NCI-H1694 (cell line): ENCODE measurements around the gene JPH4.
"Not testable (repeated sequence)": the region's sequence is repeated elsewhere in the genome, so short reads cannot be mapped to it uniquely, and the experiment has no call there.

ENCODE experiments used
- DNase-seq: peaks from one replicate; lab custom pipeline; 2025; lab: John Stamatoyannopoulos, UW

JPH4 gene

DNA sequence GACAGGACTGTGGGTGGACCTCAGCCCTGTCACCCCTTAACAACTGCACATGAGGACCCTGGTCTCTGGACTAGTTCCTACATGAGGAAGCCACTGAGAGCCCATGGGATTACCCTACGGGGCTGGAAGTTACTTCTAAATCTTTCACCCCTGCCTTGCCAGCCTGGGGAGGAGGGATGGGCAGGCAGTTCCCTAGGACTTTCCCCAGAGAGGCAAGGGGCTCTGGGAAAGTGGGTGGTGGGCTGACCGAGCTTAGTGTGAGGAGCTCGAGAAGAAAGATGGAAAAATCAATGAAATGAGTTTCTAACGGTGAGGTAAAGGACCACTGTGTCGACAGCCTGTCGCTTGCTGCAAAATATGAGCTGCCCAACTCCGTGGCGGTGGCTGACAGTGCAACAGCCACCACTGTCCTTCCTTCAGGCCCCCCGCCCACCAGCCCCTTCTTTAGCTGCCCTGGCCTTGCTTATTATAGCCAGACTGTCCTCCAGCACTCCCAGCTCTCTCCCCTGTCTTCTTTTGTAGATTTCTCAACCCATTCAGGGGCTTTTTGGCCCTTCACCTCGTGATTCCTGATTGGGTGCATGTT lies 32.0 kb downstream of the JPH4 start:
- DNase-seq: no peak

DNA sequence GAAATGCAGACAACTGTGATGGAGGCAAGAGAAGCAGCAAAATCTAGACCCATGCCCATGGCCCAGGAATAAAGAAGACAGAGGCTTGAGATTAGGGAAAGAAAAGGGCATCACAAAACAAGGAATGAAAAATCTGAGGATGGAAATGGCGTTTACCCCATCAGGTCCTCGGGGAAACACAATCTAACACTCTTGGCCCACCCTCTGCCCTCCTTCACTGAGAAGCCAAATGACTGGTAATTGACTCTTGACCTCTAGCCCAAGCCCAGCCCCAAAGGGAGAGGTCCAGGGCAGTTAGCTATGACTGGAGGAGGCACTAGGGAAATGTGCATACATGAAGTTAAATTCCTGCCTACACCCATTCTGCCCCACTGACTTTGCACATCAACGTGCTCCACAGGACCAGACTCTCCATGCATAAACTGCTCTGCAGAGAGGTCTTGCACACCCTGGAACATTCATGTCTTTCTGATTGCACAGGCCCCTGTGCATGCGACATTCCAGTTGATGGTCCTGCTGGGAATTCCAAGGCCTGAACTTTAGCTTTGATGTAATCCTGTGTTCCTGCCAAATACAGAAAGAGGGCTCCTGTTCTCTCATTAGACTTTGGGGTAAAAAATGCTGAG lies 32.7 kb downstream of the JPH4 start:
- no peak for DNase-seq

DNA sequence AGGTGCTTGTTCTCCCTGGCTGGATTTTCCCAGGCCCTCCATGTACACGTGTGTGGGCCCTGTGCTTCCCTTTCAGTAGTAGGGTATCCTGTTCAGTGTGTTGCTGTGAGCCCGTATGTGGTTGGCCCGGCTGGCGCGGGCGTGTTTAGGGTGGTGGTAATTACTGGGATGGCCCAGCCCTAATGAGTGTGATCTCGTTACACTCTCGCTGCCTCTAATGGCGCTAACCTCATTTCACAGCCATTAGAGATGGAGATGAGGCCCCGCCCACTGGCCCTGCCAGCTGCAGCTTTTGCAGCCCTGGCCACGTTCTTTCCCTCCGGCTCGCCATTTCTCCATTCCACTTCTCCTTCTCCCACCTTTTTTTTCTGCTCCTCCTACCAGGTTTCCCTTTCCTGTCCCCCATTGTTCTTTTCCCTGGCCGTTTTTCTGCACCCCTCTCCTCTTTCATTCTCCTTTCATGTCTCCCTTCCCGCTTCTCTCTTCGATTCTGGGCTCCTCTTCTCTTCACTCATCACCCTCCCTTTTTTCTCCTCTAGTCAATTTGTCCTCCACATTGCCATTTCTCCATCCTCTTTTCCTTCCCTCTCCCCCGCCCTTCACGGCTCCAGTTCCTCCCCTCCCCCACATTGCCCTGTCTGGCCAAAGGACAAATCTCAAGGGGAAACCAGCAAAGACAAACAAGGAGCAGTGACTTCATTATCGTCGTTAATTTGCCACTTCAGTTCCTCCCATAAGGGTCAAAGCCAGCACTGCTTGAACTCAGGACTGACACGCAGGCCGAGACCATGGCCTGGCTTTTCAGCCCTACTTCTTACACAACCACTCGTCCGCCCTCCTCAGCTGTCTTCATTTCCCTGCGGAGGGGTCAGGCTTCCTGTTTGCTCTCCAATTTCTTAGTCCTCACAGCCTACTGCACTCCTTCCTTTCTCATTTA lies 33.8 kb downstream of the JPH4 start:
- DNase-seq: no peak

DNA sequence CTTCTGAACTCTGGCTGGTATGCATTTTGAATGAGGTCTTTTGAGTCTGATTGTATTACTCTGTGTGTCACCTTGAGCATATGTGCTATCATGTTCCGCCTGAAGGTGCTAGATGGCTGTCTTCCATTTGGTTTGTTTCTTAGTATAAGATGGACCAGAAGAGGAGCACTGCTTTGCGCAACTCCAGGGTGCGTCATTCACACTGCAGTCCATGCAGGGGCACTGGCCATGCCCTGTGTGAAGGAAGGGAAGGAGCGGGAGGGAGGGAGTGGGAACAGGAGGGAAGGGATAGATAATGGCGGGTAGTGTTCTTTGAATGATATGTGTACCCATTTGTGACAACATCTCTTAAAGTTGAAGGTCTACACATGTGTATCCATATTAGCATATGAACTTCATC lies 35.2 kb downstream of the JPH4 start:
- DNase-seq: no peak

DNA sequence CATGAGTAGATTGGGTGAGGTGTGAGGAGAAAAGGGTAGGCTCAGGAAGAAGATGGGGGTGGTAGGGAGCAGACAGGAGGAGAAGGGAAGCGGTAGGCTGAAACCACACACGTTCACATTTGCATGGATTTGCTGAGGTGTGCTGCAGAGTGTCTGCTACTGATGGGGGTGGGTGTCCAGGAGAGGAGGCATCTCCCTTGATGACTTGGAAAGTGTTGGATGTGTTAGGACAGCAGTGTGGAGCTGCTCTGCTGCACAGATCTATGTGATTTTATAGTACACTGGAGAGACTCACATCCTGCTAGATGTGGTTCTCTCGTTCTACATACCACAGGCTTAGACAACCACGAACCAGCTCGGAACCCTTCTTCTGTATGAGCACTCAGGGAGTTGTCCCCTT lies 36.3 kb downstream of the JPH4 start:
- DNase-seq: no peak

DNA sequence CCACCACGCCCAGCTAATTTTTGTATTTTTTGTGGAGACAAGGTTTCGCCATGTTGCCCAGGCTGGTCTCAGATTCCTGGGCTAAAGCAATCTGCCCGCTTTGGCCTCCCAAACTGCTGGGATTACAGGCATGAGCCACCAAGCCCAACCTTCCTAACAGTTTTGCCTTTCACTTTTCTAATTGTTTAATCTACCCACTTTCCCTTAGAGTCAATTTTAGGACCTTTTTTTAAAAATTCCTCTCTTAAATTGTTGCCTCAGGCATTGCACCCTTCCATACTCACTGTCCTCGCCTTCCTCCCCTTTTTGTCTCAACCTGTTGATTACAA lies 38.5 kb downstream of the JPH4 start:
- DNase-seq: no peak

DNA sequence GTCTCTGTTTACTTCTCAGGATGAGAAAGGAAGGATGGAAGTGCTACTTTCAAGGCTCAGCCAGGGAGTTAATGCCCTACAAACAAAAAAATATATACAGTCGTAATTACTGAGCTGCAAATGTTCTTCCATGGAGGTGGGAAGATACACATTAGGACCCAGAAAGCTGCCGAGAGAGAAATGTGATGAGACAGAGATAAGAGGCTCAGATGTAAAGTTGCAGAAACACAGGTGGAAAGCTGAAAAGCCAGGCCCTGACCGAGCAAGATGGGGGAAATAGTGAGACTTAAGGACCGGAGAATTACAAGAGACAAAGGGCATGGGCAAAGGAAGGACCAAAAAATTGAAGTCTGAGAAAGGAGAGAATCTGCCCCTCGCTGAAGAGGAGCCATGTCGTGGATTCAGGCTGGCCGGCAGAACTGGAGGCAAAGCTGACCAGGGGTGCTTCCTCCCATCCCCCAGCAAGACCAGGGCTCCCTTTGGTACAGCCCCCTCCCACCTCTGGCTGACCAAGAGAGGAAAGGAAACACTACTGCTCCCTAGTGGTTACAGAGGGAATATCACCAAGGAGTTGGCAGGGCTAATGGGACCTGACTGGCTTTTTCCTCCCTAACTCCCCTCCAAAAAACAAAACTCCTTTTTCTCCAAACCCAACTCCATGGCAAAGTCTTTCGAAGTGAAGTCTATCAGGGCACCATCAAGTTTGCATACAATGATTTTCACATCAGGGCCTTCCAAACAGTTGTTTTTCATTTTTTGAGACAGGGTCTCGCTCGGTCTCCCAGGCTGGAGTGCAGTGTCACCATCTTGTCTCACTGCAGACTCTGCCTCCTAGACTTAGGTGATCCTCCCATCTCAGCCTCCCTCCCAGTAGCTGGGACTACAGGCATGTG lies 39.1 kb downstream of the JPH4 start:
- peak; percentile 80 for DNase-seq

DNA sequence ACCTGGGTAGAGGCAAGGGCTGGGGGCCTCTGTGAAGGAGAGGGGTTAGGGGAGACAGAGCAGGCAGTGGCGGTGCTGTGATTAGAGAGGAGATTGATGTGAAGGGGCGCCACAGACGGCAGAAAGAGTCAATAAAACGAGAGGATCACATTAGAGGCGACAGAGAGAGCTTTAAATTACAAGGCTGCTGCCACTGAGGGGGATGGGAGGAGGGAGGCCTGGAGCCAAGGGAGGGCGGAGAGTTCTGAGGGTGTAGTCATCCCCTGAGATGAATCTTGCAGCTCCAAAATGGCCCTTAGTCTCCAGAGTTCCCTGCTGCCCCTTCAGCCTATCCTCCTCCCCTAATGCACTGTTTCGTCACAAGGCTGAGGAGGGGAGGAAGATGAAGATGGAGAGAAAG lies 39.8 kb downstream of the JPH4 start:
- peak; percentile 79 for DNase-seq

DNA sequence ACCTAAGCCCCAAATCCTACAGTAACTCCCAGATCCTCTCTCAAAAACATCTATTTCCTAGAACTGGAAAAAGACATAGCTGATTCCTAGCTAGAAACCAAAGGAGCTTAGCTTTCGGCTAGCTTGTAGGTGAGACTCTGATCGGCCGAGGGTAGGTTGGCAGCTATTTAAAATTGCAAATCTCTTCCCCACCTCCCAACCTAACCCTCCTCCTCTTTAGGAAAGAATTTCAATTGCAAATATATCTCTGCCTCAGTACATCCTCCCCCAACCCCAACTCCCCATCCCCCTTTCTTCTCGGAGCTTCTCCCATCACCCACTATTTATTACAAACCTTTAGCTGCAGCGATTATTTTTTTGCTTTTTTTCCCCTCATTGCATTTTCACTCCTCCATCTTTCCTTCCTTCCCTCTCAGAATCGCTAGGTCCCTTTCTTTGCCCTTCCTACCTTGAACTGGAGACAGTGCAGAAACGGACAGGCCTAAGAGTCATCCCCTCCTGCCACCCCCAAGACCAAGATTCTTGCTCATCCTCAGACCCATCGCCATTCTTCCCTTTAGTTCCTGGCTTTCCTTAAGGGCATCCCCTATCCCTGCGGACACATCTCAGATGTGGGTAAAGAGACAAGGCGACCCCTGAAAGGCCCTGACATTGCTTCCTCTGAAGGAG lies 40.4 kb downstream of the JPH4 start:
- DNase-seq: no peak

DNA sequence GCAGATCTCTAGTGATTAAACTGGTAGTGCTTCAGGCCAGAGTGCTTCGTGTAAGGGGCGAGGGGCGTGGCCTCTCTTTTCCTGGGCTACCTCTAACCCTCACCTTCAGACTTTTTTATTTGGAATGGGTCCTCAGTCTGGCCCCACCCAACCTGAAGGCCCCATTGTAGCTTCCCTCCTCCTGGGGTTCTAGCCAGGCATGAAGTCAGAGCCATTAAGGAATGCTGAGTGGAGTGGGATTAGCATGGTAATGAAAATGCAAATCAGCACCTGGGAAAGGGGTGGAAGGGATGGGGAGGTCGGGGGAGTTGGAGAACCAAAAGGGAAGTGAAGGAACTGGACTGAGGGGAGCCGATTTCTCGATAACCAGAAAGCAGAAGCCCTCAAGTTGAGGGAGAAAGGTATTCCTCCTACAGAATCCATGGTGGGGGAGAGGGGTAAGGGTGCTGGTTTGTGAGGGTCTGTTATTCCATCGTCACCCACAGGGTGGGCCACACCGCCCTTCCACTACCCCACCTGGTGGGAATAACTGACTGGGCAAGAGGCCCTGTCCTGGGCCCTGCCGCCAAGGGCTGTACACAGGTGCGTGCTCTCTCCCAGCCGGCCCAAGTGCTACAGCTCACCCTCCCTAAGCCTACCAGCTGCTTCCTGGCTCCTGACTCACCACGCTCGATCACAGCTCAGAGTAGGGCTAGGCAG lies 41.1 kb downstream of the JPH4 start:
- no peak for DNase-seq

DNA sequence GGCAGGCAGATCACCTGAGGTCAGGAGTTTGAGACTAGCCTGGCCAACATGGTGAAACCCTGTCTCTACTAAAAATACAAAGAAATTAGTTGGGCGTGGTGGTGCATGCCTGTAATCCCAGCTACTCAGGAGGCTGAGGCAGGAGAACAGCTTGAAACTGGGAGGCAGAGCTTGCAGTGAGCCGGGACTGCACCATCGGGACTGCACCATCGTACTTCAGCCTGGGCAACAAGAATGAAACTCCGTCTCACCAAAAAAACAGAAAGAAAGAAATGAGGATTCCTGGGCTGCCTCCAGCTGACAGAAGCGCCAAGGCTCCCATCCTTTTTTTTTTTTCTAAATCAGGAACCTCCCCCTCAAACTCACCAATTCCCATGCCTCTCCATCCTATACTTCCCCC lies 41.7 kb downstream of the JPH4 start:
- DNase-seq: not testable (repeated sequence)

DNA sequence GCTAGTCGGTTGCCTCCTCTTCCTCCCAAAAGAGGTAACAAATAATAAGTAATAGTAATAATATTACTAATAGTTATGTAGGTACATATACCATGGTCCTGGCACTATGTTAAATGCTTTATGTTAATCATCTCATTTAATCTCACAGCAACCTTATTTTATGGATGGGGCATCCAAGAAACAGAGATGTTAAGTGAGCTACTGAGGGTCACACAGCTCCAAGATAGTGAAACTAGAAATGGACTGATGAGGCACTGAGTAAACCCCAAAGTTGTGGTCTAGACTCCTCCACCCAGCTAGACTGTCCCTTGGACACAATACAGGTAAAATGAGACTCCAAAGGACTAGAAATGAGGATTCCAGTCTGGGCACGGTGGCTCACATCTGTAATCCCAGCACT lies 42.1 kb downstream of the JPH4 start:
- no peak for DNase-seq

DNA sequence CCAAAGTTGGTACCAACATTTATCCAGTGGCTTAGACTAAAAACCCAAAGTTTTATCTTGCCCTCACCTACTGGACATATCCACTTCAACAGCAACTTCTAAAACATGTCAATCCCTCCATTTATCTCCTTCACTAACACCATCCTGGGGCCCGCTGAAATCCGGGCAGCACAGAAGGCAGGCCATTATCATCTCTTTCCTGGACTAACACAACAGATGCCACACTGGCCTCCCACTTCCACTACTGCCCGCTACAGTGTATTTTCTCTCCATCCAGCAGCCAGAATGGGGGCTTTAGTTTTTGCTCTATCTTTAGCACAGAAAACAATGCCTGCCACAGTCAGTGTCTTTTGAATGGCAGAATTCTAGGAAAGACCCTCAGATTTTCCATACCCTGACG lies 42.6 kb downstream of the JPH4 start:
- no peak for DNase-seq

DNA sequence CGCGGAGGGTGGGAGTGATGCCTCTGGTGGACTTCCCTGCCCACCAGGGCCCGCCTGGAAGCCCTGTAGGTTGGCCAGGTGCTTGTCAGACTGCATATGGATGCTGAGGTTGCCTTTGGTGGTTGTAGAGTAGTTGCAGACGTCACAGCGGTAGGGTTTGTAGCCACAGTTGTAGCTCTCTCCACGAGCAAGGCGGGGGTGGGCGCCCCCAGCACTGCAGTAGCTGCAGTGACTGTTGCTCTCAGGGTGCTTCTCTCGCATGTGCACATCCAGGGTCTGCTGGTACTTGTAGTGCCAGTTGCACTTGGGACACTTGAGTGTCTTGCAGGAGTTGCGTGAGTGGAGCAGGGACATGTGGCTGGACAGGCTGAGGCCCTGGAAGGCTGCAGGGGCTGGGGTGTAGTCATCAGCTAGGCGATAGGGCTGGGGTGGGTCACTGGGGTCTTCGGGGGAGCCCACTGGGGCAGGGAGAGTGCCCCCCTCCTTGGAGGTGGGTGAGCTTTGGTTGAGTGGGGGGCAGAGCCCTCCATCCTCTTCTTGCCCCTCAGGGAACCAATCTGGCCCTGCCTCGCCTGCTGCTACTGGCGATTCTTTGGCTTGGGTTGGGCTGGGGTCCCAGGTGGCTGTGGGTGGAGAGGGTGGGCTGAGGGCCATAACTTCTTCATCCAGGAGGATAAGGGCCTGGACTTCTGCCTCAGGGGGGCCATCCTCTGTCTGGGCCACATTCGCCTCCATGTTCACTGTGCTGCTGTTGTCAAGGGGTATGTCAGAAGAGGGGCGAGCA lies 44.7 kb downstream of the JPH4 start:
- DNase-seq: no peak

DNA sequence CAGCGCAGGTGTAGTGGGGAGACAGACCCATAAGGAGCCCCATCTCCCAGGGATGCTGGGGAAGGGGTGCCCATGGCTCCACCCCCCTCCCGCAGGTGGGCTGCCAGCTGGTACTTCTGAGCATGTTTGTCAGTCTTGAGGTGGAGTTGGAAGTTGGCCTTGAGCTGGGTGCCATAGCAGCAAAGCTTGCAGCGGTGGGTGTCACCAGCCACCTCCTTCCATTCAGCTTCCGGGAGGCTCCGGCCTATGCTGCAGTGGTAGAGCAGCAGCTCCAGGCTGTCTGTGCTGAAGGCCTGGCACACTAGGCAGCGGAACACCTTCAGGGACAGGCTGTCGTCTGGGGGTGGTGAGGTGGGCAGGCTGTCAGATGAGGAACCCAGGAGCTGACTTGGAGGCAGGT lies 45.9 kb downstream of the JPH4 start:
- DNase-seq: no peak

DNA sequence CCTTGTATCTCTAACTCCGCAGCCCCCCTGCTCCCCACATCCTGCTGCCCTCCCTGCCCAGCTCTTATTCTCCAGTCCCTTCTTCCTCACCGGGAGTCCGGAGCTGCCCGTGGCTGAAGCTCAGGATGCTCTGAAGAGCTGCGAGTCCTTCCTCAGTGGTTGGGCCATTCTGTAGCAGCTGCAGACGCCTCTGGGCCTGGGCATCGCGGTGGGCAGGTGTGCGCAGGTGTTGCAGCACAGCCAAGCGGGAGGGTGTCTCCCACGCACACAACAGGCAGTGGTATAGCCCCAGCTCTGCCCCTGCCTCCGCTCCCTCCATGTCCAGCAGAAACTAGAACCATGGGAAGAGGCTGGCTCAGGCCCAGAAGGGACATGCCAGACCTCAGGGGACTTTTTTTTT lies 47.2 kb downstream of the JPH4 start:
- no peak for DNase-seq

DNA sequence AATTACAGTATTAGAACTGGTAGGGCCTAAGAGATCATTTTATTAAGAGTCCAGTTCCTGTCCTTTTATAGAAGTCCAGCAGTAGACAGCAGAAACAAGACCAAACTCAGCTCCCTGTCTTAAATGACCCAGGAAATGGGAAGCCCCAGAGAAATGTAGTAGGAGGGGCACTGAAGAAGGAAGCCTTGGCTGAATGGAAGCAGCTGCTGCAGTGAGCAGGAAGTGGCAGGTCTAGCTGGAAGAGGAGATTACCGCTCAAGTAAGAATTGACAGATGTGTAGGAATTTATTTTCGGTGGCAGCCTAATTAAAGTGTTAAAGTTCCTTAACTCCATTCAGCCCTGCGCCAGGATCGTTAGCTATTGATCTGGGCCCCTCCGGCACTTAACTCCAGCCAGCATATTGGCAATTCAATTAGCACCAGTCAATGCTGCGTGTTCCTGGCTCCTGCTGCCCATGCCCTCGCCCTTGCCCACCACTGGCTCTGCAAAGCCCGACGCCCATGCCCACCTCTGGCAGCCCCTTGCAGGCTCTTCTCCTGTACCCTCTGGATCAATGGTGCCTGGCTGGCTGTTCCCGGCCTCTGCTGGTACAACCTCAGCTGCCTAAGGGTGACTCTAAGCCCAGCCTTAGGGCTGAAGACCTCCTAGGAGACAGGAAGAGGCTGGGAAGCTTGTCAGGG lies 48.1 kb downstream of the JPH4 start:
- no peak for DNase-seq

DNA sequence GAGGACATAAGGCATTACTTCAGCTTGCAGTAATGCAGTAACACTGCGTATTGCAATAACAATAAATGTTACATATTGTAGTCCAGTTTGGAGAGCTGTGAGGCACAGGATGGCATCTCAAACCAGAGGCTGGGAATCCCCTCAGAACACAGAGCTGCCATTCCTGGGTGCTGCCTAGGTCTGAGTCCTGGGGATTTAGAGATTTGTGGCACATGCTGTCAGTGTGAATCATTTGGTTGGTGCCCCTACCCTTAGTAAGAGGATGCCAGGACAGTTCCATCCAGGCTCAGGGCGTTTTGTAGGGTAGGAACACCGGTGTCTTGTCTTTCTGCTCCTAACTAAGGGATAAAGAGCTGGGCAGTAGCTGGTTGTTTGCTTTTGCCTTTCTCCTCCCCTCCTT lies 49.6 kb downstream of the JPH4 start:
- no peak for DNase-seq

DNA sequence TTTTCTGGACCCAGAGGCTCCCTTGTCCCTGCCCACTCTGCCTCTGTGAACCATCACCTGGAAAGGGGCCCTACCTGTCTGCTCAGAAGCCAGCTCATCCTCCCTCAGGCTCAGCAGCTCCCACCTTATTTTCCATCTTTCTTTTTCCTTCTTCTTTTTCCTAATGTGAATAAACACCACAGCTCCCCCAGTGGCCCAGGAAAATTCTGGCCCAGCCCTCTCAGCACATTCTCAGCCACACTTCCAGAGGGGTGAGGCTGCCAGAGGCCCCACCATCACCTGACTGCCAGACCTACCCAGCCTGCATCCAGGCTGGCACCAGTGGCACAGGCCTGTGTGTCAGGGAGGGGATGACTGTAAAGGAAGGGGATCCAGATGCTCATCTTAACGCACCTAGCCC lies 50.0 kb downstream of the JPH4 start:
- DNase-seq: no peak

DNA sequence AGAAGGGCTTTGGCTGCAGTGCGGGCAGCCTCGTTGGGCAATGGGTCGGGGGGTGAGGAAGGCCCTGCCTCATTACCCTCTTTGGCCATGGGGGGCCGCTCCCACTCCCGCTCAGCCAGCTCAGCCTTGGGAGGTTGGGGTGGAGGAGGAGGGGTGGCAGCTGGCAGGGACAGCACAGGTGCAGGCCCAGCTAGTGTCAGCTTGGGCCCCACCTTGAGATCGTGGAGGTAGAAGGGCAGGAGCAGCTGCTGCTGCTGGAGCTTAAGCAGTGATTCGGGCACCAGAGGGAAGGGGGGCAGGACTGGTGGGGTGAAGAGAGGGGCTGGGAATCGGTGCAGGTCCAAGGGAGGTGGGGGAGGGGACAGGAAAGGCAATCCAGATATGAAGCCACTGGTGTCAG lies 53.0 kb downstream of the JPH4 start:
- DNase-seq: no peak
